ENCODE results near the gene RASGRP4.

DNA sequence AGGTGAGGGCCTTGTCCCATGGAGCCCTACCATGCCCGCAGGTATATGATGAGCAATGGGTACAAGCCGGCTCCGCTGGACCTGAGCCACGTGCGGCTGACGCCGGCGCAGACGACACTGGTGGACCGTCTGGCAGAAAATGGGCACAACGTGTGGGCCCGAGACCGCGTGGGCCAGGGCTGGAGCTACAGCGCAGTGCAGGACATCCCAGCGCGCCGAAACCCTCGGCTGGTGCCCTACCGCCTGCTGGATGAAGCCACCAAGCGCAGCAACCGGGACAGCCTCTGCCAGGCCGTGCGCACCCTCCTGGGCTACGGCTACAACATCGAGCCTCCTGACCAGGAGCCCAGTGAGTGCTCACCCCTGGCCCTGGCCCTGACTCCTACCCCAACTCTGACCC, 40.0 kb upstream of the RASGRP4 start:
- TF ChIP-seq CTCF (optimal IDR thresholded peaks at IDR 0.05 in 1 of 3, IDR thresholded peaks at IDR 0.05 in 1 of 3, conservative IDR thresholded peaks at IDR 0.05 in 1 of 3; ENCODE audit: extremely low read depth in 1 of 3, insufficient read depth in 2 of 3, low read length in 3 of 3) = no peak
- TF ChIP-seq EZH2 (IDR thresholded peaks at IDR 0.05; ENCODE audit: low read length) = no peak

Measured in keratinocyte (primary cell).